Thyroid gland (tissue), 4 donors: ENCODE data around the gene SNORC. TPM values are rescaled to one million over a fixed set of nuclear protein-coding genes. Genes with fewer than 3 reads are reported as not detected.

Experiments
- DNase-seq, 2 donors: peaks; one replicate each; pipeline ENCODE4 v3.0.0-alpha.2; 2019
- H3K27ac ChIP-seq, 3 donors: fragments of 200-600 bp; sonication (generic); 1 replicate in 2 of 3; 2 replicates in 1 of 3; pipeline ENCODE4 v1.5.1; 2016 to 2019; ENCODE audit warnings: mild to moderate bottlenecking in 1 of 3, moderate library complexity in 1 of 3
- H3K27me3 ChIP-seq: fragments of 200-600 bp; sonication (generic); one replicate; pipeline ENCODE4 v1.5.1; 2019
- H3K36me3 ChIP-seq, 2 donors: fragments of 200-600 bp; sonication (generic); one replicate each; pipeline ENCODE4 v1.5.1; 2016 to 2019
- H3K4me1 ChIP-seq, 2 donors: fragments of 200-600 bp; sonication (generic); one replicate each; pipeline ENCODE4 v1.5.1; 2017 to 2019
- H3K4me3 ChIP-seq, 3 donors: fragments of 200-600 bp; sonication (generic); replicated peaks in 1 of 3; 1 replicate in 2 of 3; 2 replicates in 1 of 3; pipeline ENCODE4 v1.5.1; 2016; ENCODE audit warnings: mild to moderate bottlenecking in 1 of 3
- H3K9me3 ChIP-seq: fragments of 200-600 bp; sonication (generic); one replicate; pipeline ENCODE4 v1.5.1; 2017
- POLR2A ChIP-seq, 2 donors: fragments of 450-650 bp; IDR thresholded peaks; one replicate each; pipeline ENCODE4 v1.6.1; 2017; ENCODE audit warnings: antibody characterized with exemption in 2 of 2, mild to moderate bottlenecking in 2 of 2, moderate library complexity in 1 of 2
- WGBS, 2 donors: methylation state at CpG; one replicate each; pipeline ENCODE4 v1.1.5; 2017; 5-methylcytosine and 5-hydroxymethylcytosine counted together
- intact Hi-C: fragments of 100-400 bp; cut with DNase I; formaldehyde crosslinking; loops from one replicate; pipeline ENCODE4 v1.15.1; 2023
- total RNA-seq, 4 donors: library from RNA; depleted of rRNA; stranded (reverse); fragments of >200 nt; gene quantifications; one replicate each; pipeline ENCODE4 v1.2.3, GENCODE V29; 2016
- TF ChIP-seq, protein P1 (sequence below), 6 experiments: fragments of 200-600 bp in 3 of 6; fragments of 450-650 bp in 3 of 6; sonication (generic) in 3 of 6; IDR thresholded peaks; one replicate each; pipeline ENCODE4 v1.5.1; 2016 to 2019; ENCODE audit warnings: antibody characterized with exemption in 6 of 6, mild to moderate bottlenecking in 2 of 6, inconsistent platforms in 1 of 6, moderate library complexity in 1 of 6

The SNORC gene
- 1 to 10 TPM in 1 of 4 donors, under 1 TPM in 2, not detected in 1; 0.45 to 1.9 (median 0.79) TPM for total RNA-seq

- H3K9me3 ChIP-seq, result no peaks in the 10 kb centered on the region
- whole genome bisulfite sequencing, 2 donors, result 82 to 84% methylated on average over 12 to 21 of the region's 21 CpGs
- intact Hi-C loops, result no loop called here
- TF ChIP-seq POLR2A (IDR thresholded peaks at IDR 0.05), result no peak
- TF ChIP-seq, protein P1, sequence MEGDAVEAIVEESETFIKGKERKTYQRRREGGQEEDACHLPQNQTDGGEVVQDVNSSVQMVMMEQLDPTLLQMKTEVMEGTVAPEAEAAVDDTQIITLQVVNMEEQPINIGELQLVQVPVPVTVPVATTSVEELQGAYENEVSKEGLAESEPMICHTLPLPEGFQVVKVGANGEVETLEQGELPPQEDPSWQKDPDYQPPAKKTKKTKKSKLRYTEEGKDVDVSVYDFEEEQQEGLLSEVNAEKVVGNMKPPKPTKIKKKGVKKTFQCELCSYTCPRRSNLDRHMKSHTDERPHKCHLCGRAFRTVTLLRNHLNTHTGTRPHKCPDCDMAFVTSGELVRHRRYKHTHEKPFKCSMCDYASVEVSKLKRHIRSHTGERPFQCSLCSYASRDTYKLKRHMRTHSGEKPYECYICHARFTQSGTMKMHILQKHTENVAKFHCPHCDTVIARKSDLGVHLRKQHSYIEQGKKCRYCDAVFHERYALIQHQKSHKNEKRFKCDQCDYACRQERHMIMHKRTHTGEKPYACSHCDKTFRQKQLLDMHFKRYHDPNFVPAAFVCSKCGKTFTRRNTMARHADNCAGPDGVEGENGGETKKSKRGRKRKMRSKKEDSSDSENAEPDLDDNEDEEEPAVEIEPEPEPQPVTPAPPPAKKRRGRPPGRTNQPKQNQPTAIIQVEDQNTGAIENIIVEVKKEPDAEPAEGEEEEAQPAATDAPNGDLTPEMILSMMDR (IDR thresholded peaks at IDR 0.05), result no peak
- no peak within 1 kb of the TSS for H3K27ac ChIP-seq
- no peaks in the 10 kb centered on the region for H3K27me3 ChIP-seq
- no peaks in the 10 kb centered on the region for H3K4me1 ChIP-seq
- H3K36me3 ChIP-seq, result no peaks in the 10 kb centered on the region
- H3K4me3 ChIP-seq, result no peak within 1 kb of the TSS
- DNase-seq, result no peak
Measured at GRCh38 chr2:232870018-232870765, at the start of gene SNORC. Gene SNORC (plus strand): TSS chr2:232870264. CDS start chr2:232870342, 78 bp downstream.

DNA sequence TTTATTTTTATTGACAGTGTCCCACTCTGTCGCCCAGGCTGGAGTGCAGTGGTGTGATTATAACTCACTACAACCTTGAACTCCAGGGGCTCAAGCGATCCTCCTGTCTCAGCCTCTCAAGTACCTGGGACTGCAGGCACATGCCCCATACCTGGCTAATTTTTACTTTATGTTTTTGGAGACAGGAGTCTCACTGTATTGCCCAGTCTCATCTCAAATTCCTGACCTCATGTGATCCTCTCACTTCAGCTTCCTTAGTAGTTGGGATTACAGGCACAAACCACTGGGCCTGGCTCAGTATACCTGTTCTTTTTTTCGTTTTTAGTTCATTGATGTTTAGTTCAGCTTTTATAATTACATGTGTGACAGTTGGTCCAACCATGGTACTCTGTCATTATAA is 40.1 kb upstream of the SNORC start:
- H3K4me3 ChIP-seq, result no peak overlapping the region
- H3K9me3 ChIP-seq, result no peaks in the 10 kb centered on the region
- 95 to 98% methylated on average over 3 of the region's 3 CpGs for WGBS, 2 donors
- no peak overlapping the region for H3K27ac ChIP-seq
- no peak for DNase-seq
- no peaks in the 10 kb centered on the region for H3K27me3 ChIP-seq
- intact Hi-C loops, result no loop called here
- H3K36me3 ChIP-seq, result peaks cover 41 to 47% of the 10 kb centered on the region in 2 donors
- TF ChIP-seq POLR2A (IDR thresholded peaks at IDR 0.05), result no peak
- TF ChIP-seq, protein P1 (IDR thresholded peaks at IDR 0.05), result no peak
- H3K4me1 ChIP-seq, result peaks cover 0 to 9% of the 10 kb centered on the region in 2 donors

- peaks cover 0 to 9% of the 10 kb centered on the region in 2 donors for H3K4me1 ChIP-seq
- intact Hi-C loops, result no loop called here
- H3K27me3 ChIP-seq, result no peaks in the 10 kb centered on the region
- no peak for DNase-seq
- no peak overlapping the region for H3K27ac ChIP-seq
- WGBS, 2 donors, result 93 to 97% methylated on average over 3 of the region's 3 CpGs
- no peaks in the 10 kb centered on the region for H3K9me3 ChIP-seq
- H3K36me3 ChIP-seq, result peaks cover 41% of the 10 kb centered on the region in 2 donors
- H3K4me3 ChIP-seq, result no peak overlapping the region
- TF ChIP-seq POLR2A (IDR thresholded peaks at IDR 0.05), result no peak
- TF ChIP-seq, protein P1 (IDR thresholded peaks at IDR 0.05), result no peak
Measured at GRCh38 chr2:232831496-232831895, 38.6 kb upstream of the SNORC start.

DNA sequence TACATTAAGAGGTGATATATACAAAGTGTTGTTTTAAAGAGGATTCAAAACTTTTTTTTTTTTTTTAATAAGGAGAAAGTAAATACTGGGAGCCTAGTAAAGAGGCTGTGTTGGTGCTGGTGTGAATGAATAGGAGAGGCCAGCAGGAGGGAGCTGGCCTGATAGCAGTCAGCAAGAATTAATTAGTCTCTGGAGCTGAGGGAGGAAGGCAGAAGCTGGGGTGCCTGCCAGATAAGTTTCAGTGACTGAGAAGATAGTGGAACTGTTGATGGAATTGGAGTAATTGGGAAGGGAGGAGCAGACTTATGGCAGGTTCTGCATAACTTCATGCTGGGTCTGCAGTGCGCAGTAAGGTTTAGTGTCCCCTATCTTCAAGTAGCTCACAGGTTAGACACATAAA is 36.2 kb upstream of the SNORC start:
- H3K27ac ChIP-seq, result no peak overlapping the region
- 92 to 100% methylated on average over 1 of the region's 1 CpG for WGBS, 2 donors
- no peaks in the 10 kb centered on the region for H3K27me3 ChIP-seq
- H3K4me1 ChIP-seq, result peaks cover 0 to 3% of the 10 kb centered on the region in 2 donors
- H3K4me3 ChIP-seq, result no peak overlapping the region
- peaks cover 41 to 44% of the 10 kb centered on the region in 2 donors for H3K36me3 ChIP-seq
- intact Hi-C loops, result no loop called here
- no peak for DNase-seq
- no peak for TF ChIP-seq POLR2A (IDR thresholded peaks at IDR 0.05)
- TF ChIP-seq, protein P1 (IDR thresholded peaks at IDR 0.05), result no peak
- no peaks in the 10 kb centered on the region for H3K9me3 ChIP-seq

DNA sequence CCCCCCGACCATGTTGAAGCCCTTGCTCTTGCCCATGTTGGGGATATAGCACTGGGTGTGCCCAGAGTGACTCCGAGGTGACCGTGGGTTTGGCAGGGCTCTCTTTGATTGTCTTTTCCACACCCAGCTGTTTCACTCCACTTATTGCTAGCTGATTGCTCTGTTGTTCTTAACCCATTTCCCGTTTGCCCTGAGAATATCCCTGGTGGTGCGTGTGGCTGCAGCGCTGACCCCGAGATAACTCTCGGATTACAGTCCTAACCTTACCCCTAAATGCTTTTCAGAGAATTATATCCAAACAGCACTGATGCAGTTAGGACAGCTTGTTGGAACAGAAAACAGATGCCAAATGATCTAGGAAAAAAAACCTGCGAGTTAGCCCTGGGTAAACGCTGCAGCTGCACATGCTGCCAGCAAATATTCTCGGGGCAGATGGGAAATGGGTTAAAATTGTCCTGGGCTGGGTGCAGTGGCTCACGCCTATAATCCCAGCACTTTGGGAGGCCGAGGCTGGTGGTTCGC is 34.3 kb upstream of the SNORC start:
- intact Hi-C loops, result no loop called here
- Histone ChIP-seq H3K4me1 (peaks cover 0 to 3% of the 10 kb centered on the region in 2 donors), H3K4me3 (no peak overlapping the region), H3K27me3 (no peaks in the 10 kb centered on the region), H3K9me3 (no peaks in the 10 kb centered on the region), H3K27ac (no peak overlapping the region), H3K36me3 (peaks cover 32 to 48% of the 10 kb centered on the region in 2 donors)
- TF ChIP-seq, protein P1 (IDR thresholded peaks at IDR 0.05), result no peak
- TF ChIP-seq POLR2A (IDR thresholded peaks at IDR 0.05), result no peak
- no peak for DNase-seq
- 77 to 80% methylated on average over 14 of the region's 14 CpGs for WGBS, 2 donors
